Measurements from ENCODE around the gene ASS1.

ASS1 gene

DNA sequence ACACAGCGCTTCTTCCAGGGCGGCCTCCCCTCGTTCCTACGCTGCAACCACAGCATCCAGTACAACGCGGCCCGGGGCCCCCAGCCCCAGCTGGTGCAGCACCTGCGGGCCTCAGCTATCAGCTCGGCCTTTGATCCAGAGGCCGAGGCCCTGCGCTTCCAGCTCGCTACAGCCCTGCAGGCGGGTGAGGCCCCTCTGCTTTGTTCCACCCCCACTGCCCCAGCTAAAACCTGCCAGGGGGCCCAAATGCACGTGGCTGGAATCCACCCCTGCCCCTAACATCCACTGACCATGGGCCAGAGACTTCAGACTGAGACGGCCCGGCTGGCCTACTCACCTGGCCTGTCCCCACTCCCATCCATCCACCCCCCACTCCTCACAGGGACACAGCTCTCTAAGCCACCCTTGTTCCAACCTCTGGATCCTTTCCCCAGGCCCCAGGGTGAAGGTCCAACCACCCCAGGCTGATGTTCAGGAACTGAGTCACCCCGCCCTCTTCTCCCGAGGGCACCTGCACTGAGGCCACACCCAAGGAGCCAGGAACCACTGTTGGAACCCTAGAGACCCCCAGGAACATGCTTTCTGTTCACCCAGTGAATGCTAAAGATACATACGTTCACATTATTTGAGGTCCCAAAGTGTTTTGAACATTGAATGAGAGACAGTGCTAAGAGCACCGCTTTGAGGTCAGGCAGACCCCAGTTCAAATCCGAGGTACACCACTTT is 18.9 kb upstream of the ASS1 start:
- H3K79me2 ChIP-seq (ENCODE audit: control insufficient read depth, low read length), result no peaks in the 10 kb centered on the region
- H3K27ac ChIP-seq (ENCODE audit: low read depth, low read length), result no peak overlapping the region
- no peak for TF ChIP-seq EZH2phosphoT487 (IDR thresholded peaks at IDR 0.05; ENCODE audit: borderline replicate concordance, low read length)
- TF ChIP-seq, protein P1, sequence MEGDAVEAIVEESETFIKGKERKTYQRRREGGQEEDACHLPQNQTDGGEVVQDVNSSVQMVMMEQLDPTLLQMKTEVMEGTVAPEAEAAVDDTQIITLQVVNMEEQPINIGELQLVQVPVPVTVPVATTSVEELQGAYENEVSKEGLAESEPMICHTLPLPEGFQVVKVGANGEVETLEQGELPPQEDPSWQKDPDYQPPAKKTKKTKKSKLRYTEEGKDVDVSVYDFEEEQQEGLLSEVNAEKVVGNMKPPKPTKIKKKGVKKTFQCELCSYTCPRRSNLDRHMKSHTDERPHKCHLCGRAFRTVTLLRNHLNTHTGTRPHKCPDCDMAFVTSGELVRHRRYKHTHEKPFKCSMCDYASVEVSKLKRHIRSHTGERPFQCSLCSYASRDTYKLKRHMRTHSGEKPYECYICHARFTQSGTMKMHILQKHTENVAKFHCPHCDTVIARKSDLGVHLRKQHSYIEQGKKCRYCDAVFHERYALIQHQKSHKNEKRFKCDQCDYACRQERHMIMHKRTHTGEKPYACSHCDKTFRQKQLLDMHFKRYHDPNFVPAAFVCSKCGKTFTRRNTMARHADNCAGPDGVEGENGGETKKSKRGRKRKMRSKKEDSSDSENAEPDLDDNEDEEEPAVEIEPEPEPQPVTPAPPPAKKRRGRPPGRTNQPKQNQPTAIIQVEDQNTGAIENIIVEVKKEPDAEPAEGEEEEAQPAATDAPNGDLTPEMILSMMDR (IDR thresholded peaks at IDR 0.05; ENCODE audit: low read depth, low read length, poor library complexity, severe bottlenecking), result no peak
- peaks cover 14% of the 10 kb centered on the region; the same call in 1 of the 2 replicates for H3K27me3 ChIP-seq (ENCODE audit: control insufficient read depth, low read length)
- no peaks in the 10 kb centered on the region for H3K36me3 ChIP-seq (ENCODE audit: control insufficient read depth, low read length)
- H3K9me2 ChIP-seq (replicated peaks; ENCODE audit: control insufficient read depth, low read length), result no peaks in the 10 kb centered on the region
- no peak overlapping the region for H3K4me2 ChIP-seq (ENCODE audit: low read length)
- H3K4me3 ChIP-seq (ENCODE audit: low read length), result no peak overlapping the region
- H3F3A ChIP-seq (ENCODE audit: control insufficient read depth, insufficient read depth), result no peaks in the 10 kb centered on the region
- no peaks in the 10 kb centered on the region for H3K4me1 ChIP-seq (ENCODE audit: control insufficient read depth, low read length)
- no peaks in the 10 kb centered on the region for H3K9me3 ChIP-seq (ENCODE audit: control insufficient read depth, insufficient read depth, low read length)
- H4K20me1 ChIP-seq (ENCODE audit: control insufficient read depth, insufficient read depth, low read depth, low read length), result no peaks in the 10 kb centered on the region

DNA sequence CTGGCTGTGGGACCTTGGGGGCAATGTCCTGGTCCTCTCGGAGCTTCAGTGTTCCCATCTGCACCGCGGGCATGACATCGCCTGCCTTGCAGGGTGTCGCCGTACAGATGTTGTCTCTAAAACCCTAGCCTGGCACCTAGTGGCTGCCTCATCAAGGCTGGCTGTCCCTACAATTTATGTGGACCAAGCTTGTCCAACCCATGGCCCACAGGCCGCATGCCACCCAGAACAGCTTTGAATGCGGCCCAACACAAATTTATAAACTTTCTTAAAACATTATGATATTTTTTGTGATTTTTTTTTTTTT is 18.3 kb upstream of the ASS1 start:
- Histone ChIP-seq H3K9me3 (ENCODE audit: control insufficient read depth, insufficient read depth, low read length) (no peaks in the 10 kb centered on the region), H3K27ac (ENCODE audit: low read depth, low read length) (no peak overlapping the region), H3K4me2 (ENCODE audit: low read length) (no peak overlapping the region), H3F3A (ENCODE audit: control insufficient read depth, insufficient read depth) (no peaks in the 10 kb centered on the region), H3K36me3 (ENCODE audit: control insufficient read depth, low read length) (no peaks in the 10 kb centered on the region), H3K27me3 (ENCODE audit: control insufficient read depth, low read length) (peaks cover 14% of the 10 kb centered on the region; the same call in 1 of the 2 replicates), H3K79me2 (ENCODE audit: control insufficient read depth, low read length) (no peaks in the 10 kb centered on the region), H3K4me3 (ENCODE audit: low read length) (no peak overlapping the region), H4K20me1 (ENCODE audit: control insufficient read depth, insufficient read depth, low read depth, low read length) (no peaks in the 10 kb centered on the region), H3K4me1 (ENCODE audit: control insufficient read depth, low read length) (no peaks in the 10 kb centered on the region), H3K9me2 (replicated peaks; ENCODE audit: control insufficient read depth, low read length) (no peaks in the 10 kb centered on the region)
- no peak for TF ChIP-seq EZH2phosphoT487 (IDR thresholded peaks at IDR 0.05; ENCODE audit: borderline replicate concordance, low read length)
- TF ChIP-seq, protein P1 (IDR thresholded peaks at IDR 0.05; ENCODE audit: low read depth, low read length, poor library complexity, severe bottlenecking), result no peak

DNA sequence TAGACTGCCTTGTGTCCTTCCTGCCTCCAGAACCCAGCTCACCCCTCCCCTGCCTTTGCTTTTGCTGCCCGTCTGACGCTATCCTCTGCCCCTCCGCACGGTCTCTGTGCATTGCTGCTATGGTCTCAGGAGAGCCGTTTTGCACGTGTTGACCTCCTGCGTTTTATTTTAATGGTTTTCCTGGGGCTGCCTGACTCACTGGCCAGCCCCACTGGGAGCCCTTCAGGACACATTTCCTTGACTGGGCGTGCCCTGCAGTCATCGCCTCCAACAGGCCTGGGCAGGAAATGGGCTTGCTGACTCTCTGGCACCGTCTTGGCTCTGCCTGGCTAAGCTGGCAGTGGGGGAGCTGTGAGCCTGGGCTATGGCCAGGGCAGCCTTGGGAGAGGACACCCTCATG is 17.9 kb upstream of the ASS1 start:
- H3K4me3 ChIP-seq (ENCODE audit: low read length), result no peak overlapping the region
- no peaks in the 10 kb centered on the region for H3K9me3 ChIP-seq (ENCODE audit: control insufficient read depth, insufficient read depth, low read length)
- no peak overlapping the region for H3K27ac ChIP-seq (ENCODE audit: low read depth, low read length)
- H3F3A ChIP-seq (ENCODE audit: control insufficient read depth, insufficient read depth), result no peaks in the 10 kb centered on the region
- no peaks in the 10 kb centered on the region for H3K79me2 ChIP-seq (ENCODE audit: control insufficient read depth, low read length)
- no peak for TF ChIP-seq EZH2phosphoT487 (IDR thresholded peaks at IDR 0.05; ENCODE audit: borderline replicate concordance, low read length)
- TF ChIP-seq, protein P1 (IDR thresholded peaks at IDR 0.05; ENCODE audit: low read depth, low read length, poor library complexity, severe bottlenecking), result no peak
- no peaks in the 10 kb centered on the region for H3K4me1 ChIP-seq (ENCODE audit: control insufficient read depth, low read length)
- H3K27me3 ChIP-seq (ENCODE audit: control insufficient read depth, low read length), result peaks cover 14% of the 10 kb centered on the region; the same call in 1 of the 2 replicates
- H3K9me2 ChIP-seq (replicated peaks; ENCODE audit: control insufficient read depth, low read length), result no peaks in the 10 kb centered on the region
- H4K20me1 ChIP-seq (ENCODE audit: control insufficient read depth, insufficient read depth, low read depth, low read length), result no peaks in the 10 kb centered on the region
- no peaks in the 10 kb centered on the region for H3K36me3 ChIP-seq (ENCODE audit: control insufficient read depth, low read length)
- H3K4me2 ChIP-seq (ENCODE audit: low read length), result no peak overlapping the region
